Endothelial cell of umbilical vein (primary cell): Measurements from ENCODE around the gene TRIM10. TPM values are rescaled to one million over a fixed set of nuclear protein-coding genes. Genes with fewer than 3 reads are reported as not detected.

Experiments
- BruUV-seq: library from RNA; stranded (reverse); fragments of 400-500 nt; replicated peaks from 2 replicates; lab custom pipeline; 2021; lab: Mats Ljungman, UMichigan
- CTCF ChIA-PET: fragments of 300-600, 350-600 bp; sonication (Branson Sonifier 250); formaldehyde crosslinking; loops from one replicate; lab custom pipeline; 2021; ENCODE audit warnings: antibody characterized with exemption, inconsistent platforms; lab: Charles Lee
- POLR2A ChIA-PET: fragments of 300-600, 350-600 bp; sonication (Branson Sonifier 250); formaldehyde crosslinking; loops from one replicate; lab custom pipeline; 2021; ENCODE audit warnings: antibody characterized with exemption, inconsistent platforms; lab: Charles Lee
- DNase-seq: peaks from one replicate; pipeline ENCODE4 v3.0.0-alpha.2; 2011; ENCODE audit warnings: low read depth, low spot score
- FAIRE-seq: peaks from 2 replicates; lab custom pipeline; 2011; peaks lifted over from hg19 to GRCh38; lab: Jason Lieb, UNC
- H2AFZ ChIP-seq: 2 replicates; pipeline ENCODE4 v1.6.0; 2012; ENCODE audit warnings: low read depth, low read length, control low read depth, inconsistent platforms
- H3K27ac ChIP-seq: 2 replicates; pipeline ENCODE4 v1.5.1; 2011; ENCODE audit warnings: low read depth, mild to moderate bottlenecking, control low read depth, low read length, moderate library complexity; ENCODE audit not compliant: insufficient read depth
- H3K27me3 ChIP-seq, 2 experiments: 2 replicates each; pipeline versions ENCODE4 v1.6.0 to v1.6.1; 2011; ENCODE audit warnings: low read length in 2 of 2, mixed read lengths in 1 of 2; ENCODE audit not compliant: control insufficient read depth in 2 of 2, insufficient read depth in 2 of 2
- H3K36me3 ChIP-seq, 2 experiments: 2 replicates in 1 of 2; 3 replicates in 1 of 2; pipeline ENCODE4 v1.5.1; 2011; ENCODE audit warnings: low read length in 2 of 2, mild to moderate bottlenecking in 1 of 2, moderate library complexity in 1 of 2; ENCODE audit not compliant: control insufficient read depth in 2 of 2, insufficient read depth in 2 of 2; ENCODE audit errors: extremely low read depth in 1 of 2
- H3K4me1 ChIP-seq: 3 replicates; pipeline ENCODE4 v1.5.1; 2011; ENCODE audit warnings: mild to moderate bottlenecking, low read length; ENCODE audit not compliant: control insufficient read depth, insufficient read depth; ENCODE audit errors: extremely low read depth
- H3K4me2 ChIP-seq: 2 replicates; pipeline ENCODE4 v1.6.1; 2011; ENCODE audit warnings: low read length, control low read depth, mixed read lengths; ENCODE audit not compliant: insufficient read depth
- H3K4me3 ChIP-seq, 3 experiments: fragments of 200-600 bp in 1 of 3; sonication (generic), shearing (Covaris generic) in 1 of 3; replicated peaks in 1 of 3; 2 replicates each; pipeline ENCODE4 v1.5.1; 2011 to 2016; ENCODE audit warnings: control low read depth in 3 of 3, low read length in 3 of 3, mild to moderate bottlenecking in 2 of 3, inconsistent platforms in 1 of 3, low read depth in 1 of 3, moderate library complexity in 1 of 3; ENCODE audit not compliant: insufficient read depth in 1 of 3
- H3K79me2 ChIP-seq: 2 replicates; pipeline ENCODE4 v1.6.0; 2012; ENCODE audit warnings: low read length, inconsistent platforms; ENCODE audit not compliant: control insufficient read depth, insufficient read depth
- H3K9ac ChIP-seq: replicated peaks from 2 replicates; pipeline ENCODE3; 2011; ENCODE audit warnings: low read length, control low read depth; ENCODE audit not compliant: insufficient read depth; ENCODE audit errors: extremely low read depth
- H3K9me1 ChIP-seq: replicated peaks from 3 replicates; pipeline ENCODE4 v1.6.0; 2011; ENCODE audit warnings: mild to moderate bottlenecking, low read length; ENCODE audit not compliant: control insufficient read depth, insufficient read depth; ENCODE audit errors: extremely low read depth
- H3K9me3 ChIP-seq: replicated peaks from 2 replicates; pipeline ENCODE4 v1.5.1; 2012; ENCODE audit warnings: low read length, inconsistent platforms; ENCODE audit not compliant: control insufficient read depth, insufficient read depth
- H4K20me1 ChIP-seq: replicated peaks from 2 replicates; pipeline ENCODE3; 2011; ENCODE audit warnings: mild to moderate bottlenecking, low read length; ENCODE audit not compliant: control insufficient read depth, insufficient read depth; ENCODE audit errors: extremely low read depth
- CTCF ChIP-seq, 2 donors: IDR thresholded peaks; 1 replicate in 1 of 2; 2 replicates in 1 of 2; pipeline ENCODE4 v1.5.1; 2011; ENCODE audit warnings: low read length in 2 of 2, mild to moderate bottlenecking in 2 of 2, moderate library complexity in 2 of 2, control low read depth in 1 of 2, inconsistent platforms in 1 of 2, low read depth in 1 of 2; ENCODE audit not compliant: insufficient read depth in 1 of 2; ENCODE audit errors: extremely low read depth in 1 of 2
- EZH2 ChIP-seq: IDR thresholded peaks from 2 replicates; pipeline ENCODE4 v1.6.1; 2012; ENCODE audit warnings: borderline replicate concordance, low read depth, mild to moderate bottlenecking, moderate library complexity, low read length, inconsistent platforms; ENCODE audit not compliant: severe bottlenecking
- FOS ChIP-seq: IDR thresholded peaks from 2 replicates; pipeline ENCODE4 v1.6.1; 2011; ENCODE audit warnings: mild to moderate bottlenecking, low read length, moderate library complexity, borderline replicate concordance; ENCODE audit not compliant: insufficient read depth
- GATA2 ChIP-seq: IDR thresholded peaks from 2 replicates; pipeline ENCODE4 v1.7.0; 2011; ENCODE audit warnings: low read depth, mild to moderate bottlenecking, moderate library complexity, mixed read lengths, low read length; ENCODE audit not compliant: insufficient read length, insufficient read depth
- JUN ChIP-seq: IDR thresholded peaks from 2 replicates; pipeline ENCODE4 v1.6.1; 2011; ENCODE audit warnings: borderline replicate concordance, low read depth; ENCODE audit not compliant: insufficient read length, insufficient read depth
- MAX ChIP-seq: IDR thresholded peaks from 2 replicates; pipeline ENCODE4 v1.6.1; 2011; ENCODE audit not compliant: insufficient read depth, insufficient read length
- MYC ChIP-seq: IDR thresholded peaks from one replicate; pipeline ENCODE4 v1.6.1; 2011; ENCODE audit warnings: mild to moderate bottlenecking, low read depth, low read length
- POLR2A ChIP-seq: IDR thresholded peaks from 2 replicates; pipeline ENCODE4 v1.6.1; 2012; ENCODE audit warnings: low read depth, mild to moderate bottlenecking, control low read depth, low read length
- POLR2AphosphoS5 ChIP-seq: IDR thresholded peaks from 2 replicates; pipeline ENCODE4 v1.6.1; 2012; ENCODE audit warnings: low read depth, mild to moderate bottlenecking, control low read depth, low read length, moderate library complexity; ENCODE audit not compliant: insufficient read depth
- dilution Hi-C: fragments of 300-500 bp; cut with MboI; formaldehyde crosslinking; loops from one replicate; pipeline ENCODE4 v1.15.0; 2019; ENCODE audit warnings: low sequenced_read_pairs; ENCODE audit not compliant: extremely low pct_ligation_motif_present
- intact Hi-C: fragments of 100-400 bp; cut with micrococcal nuclease; formaldehyde crosslinking; loops from one replicate; pipeline ENCODE4 v1.10.0; 2022
- polyA plus RNA-seq, 4 experiments: library from polyadenylated mRNA; depleted of rRNA in 3 of 4; stranded (reverse) in 3 of 4; unstranded in 1 of 4; fragments of >200 nt; gene quantifications; 2 replicates each; pipeline versions ENCODE4 v1.2.1 to v1.2.3, GENCODE V29; 2011 to 2012; ENCODE audit warnings: missing spikeins in 1 of 4
- total RNA-seq: library from RNA; stranded (reverse); gene quantifications from 2 replicates; pipeline ENCODE4 v1.2.3, GENCODE V29; 2021

TRIM10 gene
- total and polyA plus RNA-seq, 2 donors (not counting 3 experiments of a cell fraction or from before 2014, with no cell fraction given) = not detected

- DNase-seq (no peak), FAIRE-seq (no peak)
- dilution Hi-C loops (no loop called here), intact Hi-C loops (no loop called here)
- Histone ChIP-seq H3K4me1 (no peaks in the 10 kb centered on the region), H3K9me3 (no peaks in the 10 kb centered on the region), H4K20me1 (no peaks in the 10 kb centered on the region), H3K36me3 (peaks cover 14 to 19% of the 10 kb centered on the region in 2 experiments), H3K9ac (no peak overlapping the region), H3K4me2 (no peak overlapping the region), H3K27ac (no peak overlapping the region), H3K4me3 (no peak overlapping the region), H3K9me1 (no peaks in the 10 kb centered on the region), H3K79me2 (peaks cover 9% of the 10 kb centered on the region), H2AFZ (no peak overlapping the region), H3K27me3 (no peaks in the 10 kb centered on the region)
- no TSS peak for BruUV-seq
- CTCF ChIA-PET = no interaction called here
- POLR2A ChIA-PET = no interaction called here
- TF ChIP-seq MYC = no peak
- TF ChIP-seq MAX = no peak
- no peak for TF ChIP-seq EZH2
- TF ChIP-seq POLR2AphosphoS5 = no peak
- TF ChIP-seq FOS = no peak
- TF ChIP-seq GATA2 = no peak
- no peak for TF ChIP-seq POLR2A
- TF ChIP-seq JUN = no peak
- no peak for TF ChIP-seq CTCF (IDR thresholded peaks at IDR 0.05; ENCODE audit: extremely low read depth in 1 of 2, insufficient read depth in 1 of 2, low read depth in 1 of 2, low read length in 2 of 2)
These were observed 39.7 kb upstream of the TRIM10 start for GRCh38 chr6:30200551-30201281.
